ENCODE measurements around the gene NRAS. TPM values are rescaled to one million over a fixed set of nuclear protein-coding genes. Genes with fewer than 3 reads are reported as not detected.

Gene NRAS
- total RNA-seq, 1 donor = 80.1 TPM

- no peak overlapping the region for H3K4me3 ChIP-seq (ENCODE audit: low read depth, low read length)
- no peak for TF ChIP-seq CTCF (IDR thresholded peaks at IDR 0.05; ENCODE audit: insufficient read depth, low read length)
- peak; percentile 25 for DNase-seq (ENCODE audit: low read depth)
Observed at GRCh38 chr1:114718661-114719423, 2.3 kb upstream of the NRAS start.

GRCh38 chr1:114715952-114716303, 643 bp downstream of the NRAS start:
- DNase-seq (ENCODE audit: low read depth) = no peak
- TF ChIP-seq CTCF (IDR thresholded peaks at IDR 0.05; ENCODE audit: insufficient read depth, low read length) = no peak
- H3K4me3 ChIP-seq (ENCODE audit: low read depth, low read length) = peak overlapping the region; percentile 99

- H3K4me3 ChIP-seq (ENCODE audit: low read depth, low read length) = no peak overlapping the region
- TF ChIP-seq CTCF (IDR thresholded peaks at IDR 0.05; ENCODE audit: insufficient read depth, low read length) = no peak
- DNase-seq (ENCODE audit: low read depth) = no peak
Observed at GRCh38 chr1:114712977-114713376, 3.6 kb downstream of the NRAS start.

- no peak for DNase-seq (ENCODE audit: low read depth)
- no peak overlapping the region for H3K4me3 ChIP-seq (ENCODE audit: low read depth, low read length)
- no peak for TF ChIP-seq CTCF (IDR thresholded peaks at IDR 0.05; ENCODE audit: insufficient read depth, low read length)
Observed at GRCh38 chr1:114710360-114710759, 6.2 kb downstream of the NRAS start.

- DNase-seq (ENCODE audit: low read depth) = no peak
- no peak for TF ChIP-seq CTCF (IDR thresholded peaks at IDR 0.05; ENCODE audit: insufficient read depth, low read length)
- H3K4me3 ChIP-seq (ENCODE audit: low read depth, low read length) = no peak overlapping the region
Observed at GRCh38 chr1:114707604-114708003, 9.0 kb downstream of the NRAS start.

GRCh38 chr1:114703242-114703641, 13.3 kb downstream of the NRAS start:
- no peak for DNase-seq (ENCODE audit: low read depth)
- H3K4me3 ChIP-seq (ENCODE audit: low read depth, low read length) = no peak overlapping the region
- no peak for TF ChIP-seq CTCF (IDR thresholded peaks at IDR 0.05; ENCODE audit: insufficient read depth, low read length)

- H3K4me3 ChIP-seq (ENCODE audit: low read depth, low read length) = no peak overlapping the region
- no peak for DNase-seq (ENCODE audit: low read depth)
- no peak for TF ChIP-seq CTCF (IDR thresholded peaks at IDR 0.05; ENCODE audit: insufficient read depth, low read length)
Observed at GRCh38 chr1:114702737-114703136, 13.8 kb downstream of the NRAS start.

Measured in fibroblast of the aortic adventitia (primary cell).